ENCODE data around the gene APP.

The APP gene

DNA sequence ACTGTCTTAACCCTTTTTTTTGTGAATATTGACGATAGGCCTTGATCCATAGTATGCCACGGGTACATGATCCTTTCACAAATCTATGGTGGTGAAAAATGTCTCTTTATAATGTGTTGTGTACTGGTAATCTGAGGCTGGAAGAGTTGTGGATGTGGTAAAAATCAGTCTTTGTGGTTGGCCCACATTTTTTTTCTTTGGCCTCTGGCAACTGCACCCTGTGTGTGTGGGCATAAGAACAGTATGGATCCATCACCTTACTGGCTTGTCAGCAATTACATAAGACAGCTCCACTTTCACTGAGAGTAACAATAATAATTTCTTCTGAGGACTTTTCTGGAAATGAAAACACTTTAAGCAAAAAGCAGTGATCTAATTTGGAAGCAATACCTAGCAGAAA, 334.2 kb downstream of the APP start:
- peaks cover 2% of the 10 kb centered on the region for H3K36me3 Mint-ChIP-seq
- H3K9me3 Mint-ChIP-seq, result peaks cover 10% of the 10 kb centered on the region
- H3K4me3 Mint-ChIP-seq, result no peak overlapping the region
- DNase-seq (ENCODE audit: low spot score in 2 of 2), result no peak
- no peaks in the 10 kb centered on the region for H3K4me1 Mint-ChIP-seq
- peaks cover 23% of the 10 kb centered on the region for H3K27me3 Mint-ChIP-seq
- no peak for ATAC-seq (ENCODE audit: low read depth)
- no peak overlapping the region for H3K27ac Mint-ChIP-seq

DNA sequence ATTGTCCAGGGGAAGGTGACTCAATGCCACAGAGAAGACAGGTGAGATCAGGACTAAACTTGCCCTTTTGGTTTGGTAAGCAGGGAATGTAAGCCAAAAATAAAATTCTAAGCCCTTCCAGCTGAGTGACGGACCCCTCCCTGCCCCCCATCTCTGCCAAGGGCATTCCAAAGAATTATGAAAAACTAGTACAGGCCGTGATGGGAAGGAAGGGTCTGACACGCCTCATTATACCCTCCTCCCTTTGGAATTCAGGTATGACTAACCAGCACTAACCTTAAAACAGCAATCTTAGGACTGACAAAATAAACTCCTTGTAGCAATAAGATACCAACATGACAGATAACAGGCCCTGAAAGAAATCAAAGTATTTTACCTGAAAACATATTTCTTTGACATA, 336.2 kb downstream of the APP start:
- DNase-seq (ENCODE audit: low spot score in 2 of 2) (no peak), ATAC-seq (ENCODE audit: low read depth) (no peak)
- no peak overlapping the region for H3K27ac Mint-ChIP-seq
- peaks cover 2% of the 10 kb centered on the region for H3K36me3 Mint-ChIP-seq
- H3K4me3 Mint-ChIP-seq, result no peak overlapping the region
- peaks cover 19% of the 10 kb centered on the region for H3K27me3 Mint-ChIP-seq
- H3K9me3 Mint-ChIP-seq, result peaks cover 3% of the 10 kb centered on the region
- H3K4me1 Mint-ChIP-seq, result no peaks in the 10 kb centered on the region

DNA sequence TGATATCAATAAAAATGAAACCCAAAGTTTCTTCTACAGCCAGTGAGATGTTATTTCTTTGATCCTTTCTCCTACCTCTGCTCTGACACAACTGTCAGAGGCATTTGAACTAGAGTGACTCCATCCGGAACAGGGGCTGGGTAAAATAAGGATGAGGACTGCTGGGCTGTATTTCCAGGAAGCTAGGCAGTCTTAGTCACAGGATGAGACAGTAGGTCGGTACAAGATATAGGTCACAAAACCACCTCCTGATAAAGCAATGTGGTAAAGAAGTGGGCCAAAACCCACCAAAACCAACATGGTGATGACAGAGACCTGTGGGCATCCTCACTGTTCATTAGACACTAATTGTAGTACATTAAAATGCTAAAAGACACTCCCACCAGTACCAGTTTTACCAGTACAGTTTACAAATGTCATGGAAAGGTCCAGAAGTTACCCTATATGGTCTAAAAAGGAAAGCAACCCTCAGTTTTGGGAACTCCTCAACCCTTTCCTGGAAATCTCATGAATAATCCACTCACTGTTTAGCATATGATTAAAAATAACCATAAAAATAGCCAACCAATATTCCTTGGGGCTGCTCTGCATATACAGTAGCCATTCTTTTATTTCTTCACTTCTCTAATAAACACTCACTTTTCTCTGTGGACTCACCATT, 339.1 kb downstream of the APP start:
- Mint-ChIP-seq H3K9me3 (peaks cover 3% of the 10 kb centered on the region), H3K27ac (no peak overlapping the region), H3K27me3 (peaks cover 12% of the 10 kb centered on the region), H3K4me1 (no peaks in the 10 kb centered on the region), H3K36me3 (peaks cover 2% of the 10 kb centered on the region), H3K4me3 (no peak overlapping the region)
- DNase-seq (ENCODE audit: low spot score in 2 of 2) (no peak), ATAC-seq (ENCODE audit: low read depth) (no peak)
